Astrocyte of the spinal cord (primary cell): ENCODE data around the gene ZNF554.

Experiments
- DNase-seq: peaks from one replicate; pipeline ENCODE4 v3.0.0; 2011; ENCODE audit warnings: low read depth, low spot score
- H3K4me3 ChIP-seq: 2 replicates; pipeline ENCODE4 v1.5.1; 2011; ENCODE audit warnings: low read depth, mild to moderate bottlenecking, low read length, moderate library complexity
- CTCF ChIP-seq: IDR thresholded peaks from 2 replicates; pipeline ENCODE4 v1.5.1; 2012; ENCODE audit warnings: low read depth, mild to moderate bottlenecking, low read length, inconsistent platforms
- in situ Hi-C: cut with HindIII; loops from 2 replicates; pipeline ENCODE4 v1.10.0; 2017; ENCODE audit warnings: low sequenced_read_pairs

The ZNF554 gene

DNA sequence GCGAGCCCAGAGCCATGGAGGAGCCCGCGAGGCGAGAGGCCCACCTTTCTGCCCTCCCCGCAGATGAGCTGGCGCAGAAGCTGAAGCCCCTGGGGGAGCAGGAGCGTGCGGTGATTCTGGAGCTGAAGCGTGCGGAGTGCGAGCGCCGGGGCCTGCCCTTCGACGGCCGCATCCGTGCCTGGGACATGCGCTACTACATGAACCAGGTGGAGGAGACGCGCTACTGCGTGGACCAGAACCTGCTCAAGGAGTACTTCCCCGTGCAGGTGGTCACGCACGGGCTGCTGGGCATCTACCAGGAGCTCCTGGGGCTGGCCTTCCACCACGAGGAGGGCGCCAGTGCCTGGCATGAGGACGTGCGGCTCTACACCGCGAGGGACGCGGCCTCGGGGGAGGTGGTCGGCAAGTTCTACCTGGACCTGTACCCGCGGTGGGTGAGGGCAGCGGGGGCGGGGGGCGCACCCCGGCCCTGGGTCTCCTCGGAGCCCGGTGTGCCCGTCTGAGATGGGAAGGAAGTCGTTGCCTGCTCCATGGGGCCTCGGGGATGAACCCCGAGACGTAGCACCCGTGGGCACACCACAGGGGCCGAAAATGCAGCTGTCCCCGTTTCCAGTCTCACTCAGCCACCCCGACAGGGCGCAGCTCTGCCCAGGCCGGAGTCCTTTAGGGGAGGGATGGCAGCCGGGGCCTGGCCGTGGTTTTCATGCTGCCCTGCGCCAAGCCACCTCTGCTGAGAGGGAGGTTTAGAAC lies 12.1 kb upstream of the ZNF554 start:
- in situ Hi-C loops, result no loop called here
- no peak overlapping the region for H3K4me3 ChIP-seq
- DNase-seq, result no peak
- TF ChIP-seq CTCF, result no peak

- TF ChIP-seq CTCF, result no peak
- in situ Hi-C loops, result no loop called here
- no peak for DNase-seq
- H3K4me3 ChIP-seq, result no peak overlapping the region
Measured at GRCh38 chr19:2808129-2808941, 11.3 kb upstream of the ZNF554 start.

GRCh38 chr19:2809387-2810140 lies 10.1 kb upstream of the ZNF554 start:
- TF ChIP-seq CTCF, result no peak
- DNase-seq, result no peak
- in situ Hi-C loops, result no loop called here
- H3K4me3 ChIP-seq, result no peak overlapping the region

DNA sequence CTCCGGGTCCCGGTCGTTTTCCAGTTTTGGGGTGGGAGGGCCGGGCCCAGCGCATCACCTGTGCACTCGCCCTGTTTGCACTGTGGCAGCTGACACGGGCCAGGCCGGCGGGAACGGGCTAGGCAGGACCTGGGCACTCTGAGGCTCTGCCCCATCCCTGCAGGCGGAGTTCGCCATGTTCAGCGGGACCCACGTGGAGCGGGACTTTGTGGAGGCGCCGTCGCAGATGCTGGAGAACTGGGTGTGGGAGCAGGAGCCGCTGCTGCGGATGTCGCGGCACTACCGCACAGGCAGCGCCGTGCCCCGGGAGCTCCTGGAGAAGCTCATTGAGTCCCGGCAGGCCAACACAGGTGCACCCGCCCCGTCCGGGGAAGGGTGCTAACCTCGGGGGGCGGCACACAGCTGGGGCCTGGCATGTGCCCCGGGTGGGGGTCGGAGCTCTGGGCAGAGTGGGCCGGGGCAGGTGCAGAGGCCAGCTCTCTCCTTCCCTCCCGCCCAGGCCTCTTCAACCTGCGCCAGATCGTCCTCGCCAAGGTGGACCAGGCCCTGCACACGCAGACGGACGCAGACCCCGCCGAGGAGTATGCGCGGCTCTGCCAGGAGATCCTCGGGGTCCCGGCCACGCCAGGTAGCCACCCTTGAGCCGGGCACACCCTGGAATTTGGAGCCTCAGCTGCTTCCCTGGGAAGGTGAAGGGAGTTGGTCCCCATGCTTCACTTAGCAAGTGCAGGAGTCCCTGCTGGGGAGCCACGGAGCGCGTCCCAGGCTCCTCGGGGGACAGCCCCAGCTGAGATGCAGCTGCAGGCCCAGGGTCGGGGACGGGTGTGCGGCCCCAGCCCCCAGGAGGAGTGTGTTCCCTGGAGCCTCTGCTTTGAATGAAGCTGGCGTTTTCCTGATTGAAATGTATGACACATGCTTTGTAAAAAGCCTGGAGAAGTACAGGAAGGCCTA lies 9.3 kb upstream of the ZNF554 start:
- no peak overlapping the region for H3K4me3 ChIP-seq
- no peak for DNase-seq
- no peak for TF ChIP-seq CTCF
- in situ Hi-C loops, result no loop called here

GRCh38 chr19:2811221-2811722 lies 8.4 kb upstream of the ZNF554 start:
- no peak for TF ChIP-seq CTCF
- in situ Hi-C loops, result no loop called here

More at GRCh38 chr19:2811221-2811722, 8.4 kb upstream of the ZNF554 start:
- H3K4me3 ChIP-seq, result no peak overlapping the region
- DNase-seq, result no peak
